Measurements from ENCODE around the gene MGST3. TPM values are rescaled to one million over a fixed set of nuclear protein-coding genes. Genes with fewer than 3 reads are reported as not detected.
A peak's percentile ranks its signal among the peaks of the same experiment; 100 is the strongest.

The MGST3 gene
- total RNA-seq, 1 donor from 2014 or later: 177 TPM

- TF ChIP-seq CTCF (IDR thresholded peaks at IDR 0.05): no peak
- Histone ChIP-seq H3K9me3 (no peaks in the 10 kb centered on the region), H3K27me3 (no peaks in the 10 kb centered on the region), H3K4me3 (no peak overlapping the region), H3K4me1 (peaks cover 0 to 6% of the 10 kb centered on the region in 2 donors), H3K36me3 (no peaks in the 10 kb centered on the region), H3K27ac (no peak overlapping the region)
- intact Hi-C loops (cut with DNase I): loop anchor here (5.0 kb wide), 1 partner anchor 1242 kb away; the partner anchor contains the start of gene POGK
- no peak for DNase-seq (ENCODE audit: low spot score in 2 of 2)
Observed at GRCh38 chr1:165595246-165595938, 35.6 kb upstream of the MGST3 start.

GRCh38 chr1:165597883-165598675 lies 33.0 kb upstream of the MGST3 start:
- Histone ChIP-seq H3K4me3 (peak overlapping the region; percentile 46 to 71), H3K27ac (peak overlapping the region; percentile 76 to 80), H3K9me3 (no peaks in the 10 kb centered on the region), H3K4me1 (peaks cover 0 to 6% of the 10 kb centered on the region in 2 donors), H3K27me3 (no peaks in the 10 kb centered on the region), H3K36me3 (no peaks in the 10 kb centered on the region)
- intact Hi-C loops (cut with DNase I): loop anchor here (1.0 to 5.0 kb wide), 6 partner anchors 32 to 1239 kb away; partner anchors contain the start of genes ALDH9A1, POGK and TMCO1
- no peak for TF ChIP-seq CTCF (IDR thresholded peaks at IDR 0.05)
- DNase-seq (ENCODE audit: low spot score in 2 of 2): peak; percentile 95 to 99

- DNase-seq (ENCODE audit: low spot score in 2 of 2): no peak
- intact Hi-C loops (cut with DNase I): loop anchor here (1.0 to 5.0 kb wide), 6 partner anchors 32 to 1239 kb away; partner anchors contain the start of genes ALDH9A1, POGK and TMCO1
- no peak for TF ChIP-seq CTCF (IDR thresholded peaks at IDR 0.05)
- H3K27ac ChIP-seq: peak overlapping the region; percentile 76 to 80
- no peaks in the 10 kb centered on the region for H3K9me3 ChIP-seq
- H3K36me3 ChIP-seq: no peaks in the 10 kb centered on the region
- H3K4me3 ChIP-seq: peak overlapping the region; percentile 46 to 71
- H3K4me1 ChIP-seq: peaks cover 0 to 6% of the 10 kb centered on the region in 2 donors
- H3K27me3 ChIP-seq: no peaks in the 10 kb centered on the region
Observed at GRCh38 chr1:165598676-165599059, 32.4 kb upstream of the MGST3 start.

GRCh38 chr1:165600793-165601192 lies 30.2 kb upstream of the MGST3 start:
- peaks cover 0 to 6% of the 10 kb centered on the region in 2 donors for H3K4me1 ChIP-seq
- H3K27ac ChIP-seq: no peak overlapping the region
- H3K27me3 ChIP-seq: no peaks in the 10 kb centered on the region
- TF ChIP-seq CTCF (IDR thresholded peaks at IDR 0.05): no peak
- intact Hi-C loops (cut with DNase I): loop anchor here (1.0 kb wide), 1 partner anchor 314 kb away; no protein-coding TSS in a partner anchor
- no peak for DNase-seq (ENCODE audit: low spot score in 2 of 2)
- no peaks in the 10 kb centered on the region for H3K36me3 ChIP-seq
- H3K9me3 ChIP-seq: no peaks in the 10 kb centered on the region
- no peak overlapping the region for H3K4me3 ChIP-seq

GRCh38 chr1:165603810-165604209 lies 27.2 kb upstream of the MGST3 start:
- Histone ChIP-seq H3K27me3 (no peaks in the 10 kb centered on the region), H3K4me1 (no peaks in the 10 kb centered on the region), H3K36me3 (no peaks in the 10 kb centered on the region), H3K4me3 (no peak overlapping the region), H3K9me3 (no peaks in the 10 kb centered on the region), H3K27ac (no peak overlapping the region)
- DNase-seq (ENCODE audit: low spot score in 2 of 2): no peak
- TF ChIP-seq CTCF (IDR thresholded peaks at IDR 0.05): no peak
- intact Hi-C loops (cut with DNase I): no loop called here
